Ovary (tissue), 3 donors: ENCODE results near the gene CTPS1.

Experiments
- POLR2A ChIP-seq: fragments of 450-650 bp; IDR thresholded peaks from one replicate; pipeline ENCODE4 v1.6.1; 2017; ENCODE audit warnings: antibody characterized with exemption, mild to moderate bottlenecking, moderate library complexity
- TF ChIP-seq, protein P1 (sequence below), 3 donors: fragments of 450-650 bp in 2 of 3; fragments of 200-600 bp in 1 of 3; IDR thresholded peaks; one replicate each; pipeline versions ENCODE4 v1.5.1 to v1.8.0; 2016 to 2022; ENCODE audit warnings: antibody characterized with exemption in 3 of 3, mild to moderate bottlenecking in 1 of 3
- donor health status: DM: no; HTN: no; CAD: no.

DNA sequence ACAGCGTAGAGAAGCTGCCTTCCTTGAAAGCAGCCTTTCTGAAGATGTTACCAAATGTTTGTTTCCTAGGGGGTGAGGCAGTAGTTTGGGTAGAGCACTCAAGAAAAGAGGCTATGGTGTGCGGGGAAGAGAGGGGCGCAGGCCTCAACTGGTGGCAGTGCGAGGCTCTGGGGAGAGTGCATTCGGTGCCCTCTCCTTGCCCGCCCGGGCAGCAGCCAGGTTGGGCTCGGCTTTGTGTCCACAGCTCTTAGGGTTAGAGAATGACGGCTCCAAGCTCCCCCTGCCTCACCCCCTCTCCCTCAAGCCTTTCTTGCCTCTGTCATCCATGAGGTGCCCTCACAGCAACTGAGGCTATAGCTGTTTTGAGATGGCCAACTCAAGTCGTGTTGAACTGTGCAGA, 42.9 kb downstream of the CTPS1 start:
- TF ChIP-seq, protein P1, sequence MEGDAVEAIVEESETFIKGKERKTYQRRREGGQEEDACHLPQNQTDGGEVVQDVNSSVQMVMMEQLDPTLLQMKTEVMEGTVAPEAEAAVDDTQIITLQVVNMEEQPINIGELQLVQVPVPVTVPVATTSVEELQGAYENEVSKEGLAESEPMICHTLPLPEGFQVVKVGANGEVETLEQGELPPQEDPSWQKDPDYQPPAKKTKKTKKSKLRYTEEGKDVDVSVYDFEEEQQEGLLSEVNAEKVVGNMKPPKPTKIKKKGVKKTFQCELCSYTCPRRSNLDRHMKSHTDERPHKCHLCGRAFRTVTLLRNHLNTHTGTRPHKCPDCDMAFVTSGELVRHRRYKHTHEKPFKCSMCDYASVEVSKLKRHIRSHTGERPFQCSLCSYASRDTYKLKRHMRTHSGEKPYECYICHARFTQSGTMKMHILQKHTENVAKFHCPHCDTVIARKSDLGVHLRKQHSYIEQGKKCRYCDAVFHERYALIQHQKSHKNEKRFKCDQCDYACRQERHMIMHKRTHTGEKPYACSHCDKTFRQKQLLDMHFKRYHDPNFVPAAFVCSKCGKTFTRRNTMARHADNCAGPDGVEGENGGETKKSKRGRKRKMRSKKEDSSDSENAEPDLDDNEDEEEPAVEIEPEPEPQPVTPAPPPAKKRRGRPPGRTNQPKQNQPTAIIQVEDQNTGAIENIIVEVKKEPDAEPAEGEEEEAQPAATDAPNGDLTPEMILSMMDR (IDR thresholded peaks at IDR 0.05) = no peak
- TF ChIP-seq POLR2A = no peak
